ENCODE measurements around the gene SLC27A5. TPM values are rescaled to one million over a fixed set of nuclear protein-coding genes. Genes with fewer than 3 reads are reported as not detected.

SLC27A5 gene
- polyA plus RNA-seq, 1 of the 3 experiments (the other 2 are of a cell fraction) = 57.3 TPM

DNA sequence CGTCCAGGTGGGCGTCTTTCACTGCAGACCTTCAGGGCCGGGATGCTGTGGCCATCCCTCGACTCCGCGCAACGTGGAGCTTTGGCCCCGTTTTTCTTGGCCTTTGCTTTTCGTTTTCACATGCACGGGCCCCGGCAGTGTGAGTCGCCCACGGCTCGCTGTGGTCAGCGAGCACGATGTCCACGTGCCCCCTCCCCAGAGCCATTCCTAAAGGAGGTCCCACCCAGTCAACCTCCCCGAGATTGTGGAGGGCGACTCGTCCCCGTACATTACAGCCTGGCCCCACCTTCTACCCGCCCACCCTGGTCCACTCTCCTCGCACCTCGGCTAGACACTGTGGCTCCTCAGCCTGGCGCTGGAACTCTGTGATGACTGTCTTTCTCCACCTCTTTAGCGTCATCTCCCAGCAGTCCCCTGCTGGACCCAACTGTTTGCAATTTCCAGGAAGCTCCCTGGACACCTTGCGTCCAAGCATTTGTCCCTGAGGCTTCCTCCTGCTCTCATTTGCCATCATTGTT, 35.2 kb downstream of the SLC27A5 start:
- H3K36me3 ChIP-seq (replicated peaks in 1 of 2; ENCODE audit: control insufficient read depth in 1 of 2, insufficient read depth in 2 of 2, low read length in 1 of 2) = peaks cover 0 to 36% of the 10 kb centered on the region in 2 experiments
- POLR2A ChIA-PET = interaction anchor here (0.8 to 1.4 kb wide), 4 partner anchors 16 to 97 kb away, joined by 3 to 4 read pairs (median 4); partner anchors contain the start of gene TRIM28

DNA sequence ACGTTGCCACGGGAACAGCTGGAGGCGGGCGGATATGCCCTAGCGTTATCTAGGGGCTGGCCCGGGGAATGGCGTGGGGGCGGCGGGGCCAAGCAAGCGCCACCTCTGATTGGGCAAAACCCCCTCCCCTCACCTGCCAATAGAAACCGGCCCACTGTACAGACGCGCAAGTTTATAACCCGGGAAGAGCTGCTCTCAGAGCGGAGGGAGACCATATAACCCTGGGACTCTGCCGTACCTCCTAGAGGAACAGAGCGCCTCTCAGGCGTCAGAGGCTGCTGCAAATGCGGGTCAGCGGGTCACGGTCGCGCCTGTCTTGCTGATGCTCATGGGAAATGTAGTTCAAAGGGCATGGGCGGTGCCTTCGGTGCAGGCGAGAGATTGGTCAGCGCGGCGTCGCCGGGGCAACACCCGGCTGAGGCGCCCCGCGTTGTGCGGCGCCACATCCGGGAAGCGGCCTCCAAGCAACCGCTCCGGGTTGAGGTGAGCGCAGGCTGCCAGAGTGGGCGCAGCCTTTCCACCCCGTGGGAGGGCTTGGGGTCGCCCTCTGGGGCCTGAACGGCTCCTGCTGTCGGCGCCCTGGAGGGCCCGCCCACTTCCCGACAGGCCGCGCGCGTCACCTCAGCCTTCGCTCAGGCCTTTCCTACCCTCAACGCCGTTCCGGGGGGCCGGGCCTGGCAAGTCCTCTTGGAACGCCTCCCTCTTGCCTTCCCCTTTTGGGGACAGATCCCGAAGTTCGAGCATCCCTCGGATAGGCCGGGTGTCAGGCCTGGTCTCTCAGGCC, 35.9 kb downstream of the SLC27A5 start, which contains the start of gene ZNF446:
TSS of gene ZNF446 (plus strand) at position 639 of the 784 bp plus-strand sequence. CDS start 867 bp downstream, outside the sequence.
- CTCF ChIA-PET = interaction anchor here (4.5 kb wide), 1 partner anchor 44 kb away, joined by 22 read pairs; the partner anchor contains the start of gene ZBTB45
- peak; percentile 77 for TF ChIP-seq GABPA (IDR thresholded peaks at IDR 0.05; ENCODE audit: low read depth)
- TF ChIP-seq SIN3A (IDR thresholded peaks at IDR 0.05; ENCODE audit: borderline replicate concordance, low read depth, low read length) = peak; percentile 50; the same call in 1 of the 2 replicates
- TF ChIP-seq POLR2AphosphoS5 (IDR thresholded peaks at IDR 0.05; ENCODE audit: low read depth, low read length) = peak; percentile 82
- TF ChIP-seq NRF1 (IDR thresholded peaks at IDR 0.05; ENCODE audit: low read depth, low read length) = no peak
- TF ChIP-seq YY1 (IDR thresholded peaks at IDR 0.05; ENCODE audit: low read depth) = no peak; the same call in none of the 2 replicates
- TF ChIP-seq, protein P1, sequence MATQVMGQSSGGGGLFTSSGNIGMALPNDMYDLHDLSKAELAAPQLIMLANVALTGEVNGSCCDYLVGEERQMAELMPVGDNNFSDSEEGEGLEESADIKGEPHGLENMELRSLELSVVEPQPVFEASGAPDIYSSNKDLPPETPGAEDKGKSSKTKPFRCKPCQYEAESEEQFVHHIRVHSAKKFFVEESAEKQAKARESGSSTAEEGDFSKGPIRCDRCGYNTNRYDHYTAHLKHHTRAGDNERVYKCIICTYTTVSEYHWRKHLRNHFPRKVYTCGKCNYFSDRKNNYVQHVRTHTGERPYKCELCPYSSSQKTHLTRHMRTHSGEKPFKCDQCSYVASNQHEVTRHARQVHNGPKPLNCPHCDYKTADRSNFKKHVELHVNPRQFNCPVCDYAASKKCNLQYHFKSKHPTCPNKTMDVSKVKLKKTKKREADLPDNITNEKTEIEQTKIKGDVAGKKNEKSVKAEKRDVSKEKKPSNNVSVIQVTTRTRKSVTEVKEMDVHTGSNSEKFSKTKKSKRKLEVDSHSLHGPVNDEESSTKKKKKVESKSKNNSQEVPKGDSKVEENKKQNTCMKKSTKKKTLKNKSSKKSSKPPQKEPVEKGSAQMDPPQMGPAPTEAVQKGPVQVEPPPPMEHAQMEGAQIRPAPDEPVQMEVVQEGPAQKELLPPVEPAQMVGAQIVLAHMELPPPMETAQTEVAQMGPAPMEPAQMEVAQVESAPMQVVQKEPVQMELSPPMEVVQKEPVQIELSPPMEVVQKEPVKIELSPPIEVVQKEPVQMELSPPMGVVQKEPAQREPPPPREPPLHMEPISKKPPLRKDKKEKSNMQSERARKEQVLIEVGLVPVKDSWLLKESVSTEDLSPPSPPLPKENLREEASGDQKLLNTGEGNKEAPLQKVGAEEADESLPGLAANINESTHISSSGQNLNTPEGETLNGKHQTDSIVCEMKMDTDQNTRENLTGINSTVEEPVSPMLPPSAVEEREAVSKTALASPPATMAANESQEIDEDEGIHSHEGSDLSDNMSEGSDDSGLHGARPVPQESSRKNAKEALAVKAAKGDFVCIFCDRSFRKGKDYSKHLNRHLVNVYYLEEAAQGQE (IDR thresholded peaks at IDR 0.05; ENCODE audit: low read depth, low read length) = no peak
- TF ChIP-seq ELF1 (IDR thresholded peaks at IDR 0.05) = peak; percentile 68; the same call in 1 of the 2 replicates
- peak; percentile 6 for TF ChIP-seq CHD2 (IDR thresholded peaks at IDR 0.05; ENCODE audit: low read length, partially characterized antibody)
- TF ChIP-seq RAD21 (IDR thresholded peaks at IDR 0.05; ENCODE audit: low read length) = no peak
- TF ChIP-seq RCOR1 (IDR thresholded peaks at IDR 0.05; ENCODE audit: low read length) = no peak

More for the DNA sequence above, 35.2 kb downstream of the SLC27A5 start:
- H3K4me1 ChIP-seq (ENCODE audit: control insufficient read depth in 1 of 2, insufficient read depth in 2 of 2, low read depth in 1 of 2, low read length in 1 of 2) = peaks cover 0 to 30% of the 10 kb centered on the region in 2 experiments; a peak in 1 of 4 replicates
- peak overlapping the region; percentile 67 to 85 for H3K4me3 ChIP-seq (ENCODE audit: low read depth in 2 of 2, low read length in 1 of 2)
- no peaks in the 10 kb centered on the region for H3K9me3 ChIP-seq
- no peaks in the 10 kb centered on the region for H3K79me2 ChIP-seq (ENCODE audit: insufficient read depth)
- peak overlapping the region; percentile 90 to 97 for H3K27ac ChIP-seq (ENCODE audit: low read depth in 2 of 2, low read length in 1 of 2)
- peaks cover 10% of the 10 kb centered on the region for H3F3A ChIP-seq (replicated peaks; ENCODE audit: insufficient read depth)
- H3K27me3 ChIP-seq (ENCODE audit: insufficient read depth) = no peaks in the 10 kb centered on the region
- no peaks in the 10 kb centered on the region for H3K9me2 ChIP-seq
- peak overlapping the region; percentile 56; the same call in 1 of the 2 replicates for H2AFZ ChIP-seq (ENCODE audit: low read depth)
- WGBS (ENCODE audit: low lambda C conversion rate) = 7% methylated on average over 27 of the region's 27 CpGs
- TF ChIP-seq FOXJ3 (CRISPR knock-in tag; IDR thresholded peaks at IDR 0.05) (peak; percentile 47; the same call in 1 of the 2 replicates), YY1 (IDR thresholded peaks at IDR 0.05; ENCODE audit: low read depth) (no peak), NRF1 (IDR thresholded peaks at IDR 0.05; ENCODE audit: low read depth, low read length) (no peak), NFIC (IDR thresholded peaks at IDR 0.05; ENCODE audit: borderline replicate concordance) (no peak), FOXM1 (IDR thresholded peaks at IDR 0.05; ENCODE audit: low read depth) (no peak), RXRA (IDR thresholded peaks at IDR 0.05; ENCODE audit: borderline replicate concordance, low read depth) (no peak), SMC3 (IDR thresholded peaks at IDR 0.05; ENCODE audit: low read depth, low read length) (no peak), TEAD4 (IDR thresholded peaks at IDR 0.05; ENCODE audit: borderline replicate concordance, insufficient read depth) (0 out of 2 replicates have a peak, but pooled peaks have one; percentile 3)
- TF ChIP-seq, protein P2, sequence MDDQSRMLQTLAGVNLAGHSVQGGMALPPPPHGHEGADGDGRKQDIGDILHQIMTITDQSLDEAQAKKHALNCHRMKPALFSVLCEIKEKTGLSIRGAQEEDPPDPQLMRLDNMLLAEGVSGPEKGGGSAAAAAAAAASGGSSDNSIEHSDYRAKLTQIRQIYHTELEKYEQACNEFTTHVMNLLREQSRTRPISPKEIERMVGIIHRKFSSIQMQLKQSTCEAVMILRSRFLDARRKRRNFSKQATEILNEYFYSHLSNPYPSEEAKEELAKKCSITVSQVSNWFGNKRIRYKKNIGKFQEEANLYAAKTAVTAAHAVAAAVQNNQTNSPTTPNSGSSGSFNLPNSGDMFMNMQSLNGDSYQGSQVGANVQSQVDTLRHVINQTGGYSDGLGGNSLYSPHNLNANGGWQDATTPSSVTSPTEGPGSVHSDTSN (IDR thresholded peaks at IDR 0.05) = no peak; the same call in 1 of the 2 replicates
- TF ChIP-seq, protein P3, sequence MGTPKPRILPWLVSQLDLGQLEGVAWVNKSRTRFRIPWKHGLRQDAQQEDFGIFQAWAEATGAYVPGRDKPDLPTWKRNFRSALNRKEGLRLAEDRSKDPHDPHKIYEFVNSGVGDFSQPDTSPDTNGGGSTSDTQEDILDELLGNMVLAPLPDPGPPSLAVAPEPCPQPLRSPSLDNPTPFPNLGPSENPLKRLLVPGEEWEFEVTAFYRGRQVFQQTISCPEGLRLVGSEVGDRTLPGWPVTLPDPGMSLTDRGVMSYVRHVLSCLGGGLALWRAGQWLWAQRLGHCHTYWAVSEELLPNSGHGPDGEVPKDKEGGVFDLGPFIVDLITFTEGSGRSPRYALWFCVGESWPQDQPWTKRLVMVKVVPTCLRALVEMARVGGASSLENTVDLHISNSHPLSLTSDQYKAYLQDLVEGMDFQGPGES (IDR thresholded peaks at IDR 0.05; ENCODE audit: low read depth, low read length) = no peak
- TF ChIP-seq, protein P4, sequence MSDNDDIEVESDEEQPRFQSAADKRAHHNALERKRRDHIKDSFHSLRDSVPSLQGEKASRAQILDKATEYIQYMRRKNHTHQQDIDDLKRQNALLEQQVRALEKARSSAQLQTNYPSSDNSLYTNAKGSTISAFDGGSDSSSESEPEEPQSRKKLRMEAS (IDR thresholded peaks at IDR 0.05; ENCODE audit: low read depth) = no peak
- no peaks in the 10 kb centered on the region for H4K20me1 ChIP-seq (ENCODE audit: insufficient read depth)
- CTCF ChIA-PET = interaction anchor here (1.7 to 4.5 kb wide), 2 partner anchors 38 to 43 kb away, joined by 5 to 22 read pairs; partner anchors contain the start of gene ZBTB45
- H3K4me2 ChIP-seq = peak overlapping the region; percentile 92
- peak overlapping the region; percentile 70 for H3K9ac ChIP-seq
- peak; percentile 73 for DNase-seq

More for the DNA sequence above, 35.9 kb downstream of the SLC27A5 start, which contains the start of gene ZNF446:
- Histone ChIP-seq H3K36me3 (replicated peaks in 1 of 2; ENCODE audit: control insufficient read depth in 1 of 2, insufficient read depth in 2 of 2, low read length in 1 of 2) (peaks cover 0 to 32% of the 10 kb centered on the region in 2 experiments), H3K27me3 (ENCODE audit: insufficient read depth) (no peaks in the 10 kb centered on the region), H3K9me2 (no peaks in the 10 kb centered on the region), H3K4me1 (ENCODE audit: control insufficient read depth in 1 of 2, insufficient read depth in 2 of 2, low read depth in 1 of 2, low read length in 1 of 2) (peaks cover 0 to 30% of the 10 kb centered on the region in 2 experiments; a peak in 1 of 4 replicates), H3K9me3 (no peaks in the 10 kb centered on the region), H3K4me2 (peak within 1 kb of the TSS; percentile 92), H3F3A (replicated peaks; ENCODE audit: insufficient read depth) (peaks cover 10% of the 10 kb centered on the region), H3K27ac (ENCODE audit: low read depth in 2 of 2, low read length in 1 of 2) (peak within 1 kb of the TSS; percentile 90 to 97), H3K9ac (peak within 1 kb of the TSS; percentile 70), H2AFZ (ENCODE audit: low read depth) (peak within 1 kb of the TSS; percentile 56; the same call in 1 of the 2 replicates), H4K20me1 (ENCODE audit: insufficient read depth) (no peaks in the 10 kb centered on the region), H3K4me3 (ENCODE audit: low read depth in 2 of 2, low read length in 1 of 2) (peak within 1 kb of the TSS; percentile 67 to 85), H3K79me2 (ENCODE audit: insufficient read depth) (no peaks in the 10 kb centered on the region)
- WGBS (ENCODE audit: low lambda C conversion rate) = under 1% methylated on average over 23 of the region's 64 CpGs
- peak; percentile 94 for DNase-seq
- POLR2A ChIA-PET = interaction anchor here (0.6 to 1.8 kb wide), 7 partner anchors 10 to 129 kb away, joined by 3 to 4 read pairs (median 4); partner anchors contain the start of gene ZNF584

All from SK-N-SH (cell line).